C4-2B (cell line): Measurements from ENCODE around the gene PRDM15.

Source experiments
- H3K27ac ChIP-seq: fragments of 450-650 bp; 2 replicates; pipeline ENCODE4 v1.5.1; 2017
- CTCF ChIP-seq: fragments of 450-650 bp; conservative IDR thresholded peaks from 2 replicates; pipeline ENCODE4 v1.5.1; 2017; ENCODE audit warnings: mild to moderate bottlenecking
- ZFX ChIP-seq: fragments of 450-650 bp; IDR thresholded peaks from 2 replicates; pipeline ENCODE4 v1.6.1; 2017

Gene PRDM15

GRCh38 chr21:41836166-41837015 is 42.8 kb downstream of the PRDM15 start:
- TF ChIP-seq ZFX, result no peak
- no peak for TF ChIP-seq CTCF
- no peak overlapping the region for H3K27ac ChIP-seq

- H3K27ac ChIP-seq, result no peak overlapping the region
- TF ChIP-seq ZFX, result no peak
- no peak for TF ChIP-seq CTCF
These were observed 43.4 kb downstream of the PRDM15 start for GRCh38 chr21:41835711-41836154.

GRCh38 chr21:41834926-41835663 is 44.0 kb downstream of the PRDM15 start:
- TF ChIP-seq ZFX (no peak), CTCF (no peak)
- H3K27ac ChIP-seq, result no peak overlapping the region

- no peak for TF ChIP-seq ZFX
- TF ChIP-seq CTCF, result no peak
These were observed 44.8 kb downstream of the PRDM15 start for GRCh38 chr21:41834252-41834925.

GRCh38 chr21:41833497-41834115 is 45.5 kb downstream of the PRDM15 start:
- TF ChIP-seq CTCF, result no peak
- TF ChIP-seq ZFX, result no peak
- H3K27ac ChIP-seq, result no peak overlapping the region

More at GRCh38 chr21:41834252-41834925, 44.8 kb downstream of the PRDM15 start:
- no peak overlapping the region for H3K27ac ChIP-seq

GRCh38 chr21:41832596-41833496 is 46.3 kb downstream of the PRDM15 start:
- TF ChIP-seq ZFX (no peak), CTCF (no peak)

More at GRCh38 chr21:41832596-41833496, 46.3 kb downstream of the PRDM15 start:
- H3K27ac ChIP-seq, result no peak overlapping the region
